Naive B cell (primary cell): ENCODE data around the gene RBM15B. TPM values are rescaled to one million over a fixed set of nuclear protein-coding genes. Genes with fewer than 3 reads are reported as not detected.
"Not testable (repeated sequence)": the region's sequence is repeated elsewhere in the genome, so short reads cannot be mapped to it uniquely, and the experiment has no call there.

Source experiments
- ATAC-seq, 2 donors: fragments of 150-1000 bp; cut with Tn5 transposase; 2 replicates each; pipeline ENCODE4 v1.10.0; 2021; ENCODE audit warnings: low read depth in 2 of 2, mild to moderate bottlenecking in 2 of 2, moderate library complexity in 2 of 2
- DNase-seq: peaks from one replicate; pipeline ENCODE4 v3.0.0; 2022
- H3K27ac Mint-ChIP-seq, 6 donors: one replicate each; pipeline ENCODE4 v1.8.0; 2020 to 2022; ENCODE audit warnings: mild to moderate bottlenecking in 6 of 6, mixed read lengths in 6 of 6, moderate library complexity in 5 of 6, inconsistent platforms in 2 of 6
- H3K27me3 Mint-ChIP-seq, 3 donors: one replicate each; pipeline ENCODE4 v1.8.0; 2021 to 2022; ENCODE audit warnings: mixed read lengths in 3 of 3, mild to moderate bottlenecking in 1 of 3
- H3K36me3 Mint-ChIP-seq, 2 donors: one replicate each; pipeline ENCODE4 v1.8.0; 2020 to 2022; ENCODE audit warnings: mixed read lengths in 2 of 2, inconsistent platforms in 1 of 2, mild to moderate bottlenecking in 1 of 2
- H3K4me1 Mint-ChIP-seq, 3 donors: one replicate each; pipeline ENCODE4 v1.8.0; 2020 to 2022; ENCODE audit warnings: mixed read lengths in 3 of 3, inconsistent platforms in 1 of 3, mild to moderate bottlenecking in 1 of 3, moderate library complexity in 1 of 3
- H3K4me3 Mint-ChIP-seq, 8 donors: one replicate each; pipeline ENCODE4 v1.8.0; 2020 to 2022; ENCODE audit warnings: mild to moderate bottlenecking in 8 of 8, mixed read lengths in 8 of 8, moderate library complexity in 8 of 8, inconsistent platforms in 2 of 8
- H3K9me3 Mint-ChIP-seq, 7 donors: one replicate each; pipeline ENCODE4 v1.8.0; 2020 to 2022; ENCODE audit warnings: mixed read lengths in 7 of 7, mild to moderate bottlenecking in 5 of 7, inconsistent platforms in 2 of 7, moderate library complexity in 1 of 7
- polyA plus RNA-seq, 6 donors: library from polyadenylated mRNA; unstranded; fragments of 300-500 nt; fragmentation: Illumina TruSeq; gene quantifications; one replicate each; pipeline ENCODE4 v1.2.3, GENCODE V29; 2021; ENCODE audit warnings: low read depth in 6 of 6

RBM15B gene
- polyA plus RNA-seq, 6 donors from 2014 or later: 12.5 to 22.5 (median 14.5) TPM

GRCh38 chr3:51368276-51368675, 22.8 kb upstream of the RBM15B start:
- DNase-seq, H3K36me3 Mint-ChIP-seq, H3K4me3 Mint-ChIP-seq, ATAC-seq, H3K9me3 Mint-ChIP-seq, H3K27ac Mint-ChIP-seq, H3K4me1 Mint-ChIP-seq: not testable (repeated sequence)
- H3K27me3 Mint-ChIP-seq: peaks cover 12 to 45% (median 20%) of the 10 kb centered on the region in 3 donors

GRCh38 chr3:51371943-51372557, 19.0 kb upstream of the RBM15B start:
- Mint-ChIP-seq H3K4me3 (no peak overlapping the region), H3K27me3 (peaks cover 22 to 57% (median 44%) of the 10 kb centered on the region in 3 donors), H3K27ac (peak overlapping the region in 1 of 6 donors; percentile 8), H3K36me3 (no peaks in the 10 kb centered on the region), H3K4me1 (no peaks in the 10 kb centered on the region), H3K9me3 (peaks cover 0 to 3% (median 0%) of the 10 kb centered on the region in 7 donors)
- ATAC-seq (peak; percentile 30 to 45), DNase-seq (peak; percentile 28)

GRCh38 chr3:51373658-51374421, 17.2 kb upstream of the RBM15B start:
- Mint-ChIP-seq H3K27ac (no peak overlapping the region), H3K27me3 (peaks cover 31 to 68% (median 42%) of the 10 kb centered on the region in 3 donors), H3K4me1 (peaks cover 0 to 2% (median 0%) of the 10 kb centered on the region in 3 donors), H3K4me3 (no peak overlapping the region), H3K36me3 (no peaks in the 10 kb centered on the region), H3K9me3 (no peaks in the 10 kb centered on the region)
- no peak for ATAC-seq
- no peak for DNase-seq

- Mint-ChIP-seq H3K9me3 (no peaks in the 10 kb centered on the region), H3K27me3 (peaks cover 36 to 68% (median 42%) of the 10 kb centered on the region in 3 donors), H3K27ac (no peak overlapping the region), H3K4me3 (no peak overlapping the region), H3K36me3 (no peaks in the 10 kb centered on the region), H3K4me1 (peaks cover 0 to 8% (median 3%) of the 10 kb centered on the region in 3 donors)
- ATAC-seq (no peak), DNase-seq (no peak)
Measured at GRCh38 chr3:51374456-51374855, 16.6 kb upstream of the RBM15B start.

- peaks cover 0 to 8% (median 3%) of the 10 kb centered on the region in 3 donors for H3K4me1 Mint-ChIP-seq
- H3K36me3 Mint-ChIP-seq: no peaks in the 10 kb centered on the region
- no peak overlapping the region for H3K27ac Mint-ChIP-seq
- no peak for ATAC-seq
- no peaks in the 10 kb centered on the region for H3K9me3 Mint-ChIP-seq
- H3K4me3 Mint-ChIP-seq: no peak overlapping the region
- DNase-seq: no peak
- peaks cover 36 to 63% (median 41%) of the 10 kb centered on the region in 3 donors for H3K27me3 Mint-ChIP-seq
Measured at GRCh38 chr3:51375136-51375535, 15.9 kb upstream of the RBM15B start.

- Mint-ChIP-seq H3K27me3 (peaks cover 36 to 63% (median 41%) of the 10 kb centered on the region in 3 donors), H3K4me3 (no peak overlapping the region), H3K4me1 (peaks cover 0 to 8% (median 3%) of the 10 kb centered on the region in 3 donors), H3K27ac (no peak overlapping the region), H3K36me3 (no peaks in the 10 kb centered on the region), H3K9me3 (no peaks in the 10 kb centered on the region)
- ATAC-seq (no peak), DNase-seq (no peak)
Measured at GRCh38 chr3:51375571-51375970, 15.5 kb upstream of the RBM15B start.

- H3K27me3 Mint-ChIP-seq: peaks cover 24 to 56% (median 41%) of the 10 kb centered on the region in 3 donors
- ATAC-seq (no peak), DNase-seq (no peak)
- H3K4me1 Mint-ChIP-seq: peaks cover 0 to 8% (median 3%) of the 10 kb centered on the region in 3 donors
- H3K36me3 Mint-ChIP-seq: no peaks in the 10 kb centered on the region
- H3K4me3 Mint-ChIP-seq: no peak overlapping the region
- H3K9me3 Mint-ChIP-seq: no peaks in the 10 kb centered on the region
- no peak overlapping the region for H3K27ac Mint-ChIP-seq
Measured at GRCh38 chr3:51378065-51378464, 13.0 kb upstream of the RBM15B start.

GRCh38 chr3:51378726-51379125, 12.4 kb upstream of the RBM15B start:
- Mint-ChIP-seq H3K27me3 (peaks cover 19 to 50% (median 36%) of the 10 kb centered on the region in 3 donors), H3K27ac (no peak overlapping the region), H3K9me3 (no peaks in the 10 kb centered on the region), H3K4me3 (no peak overlapping the region), H3K36me3 (no peaks in the 10 kb centered on the region), H3K4me1 (peaks cover 4 to 9% (median 8%) of the 10 kb centered on the region in 3 donors)
- no peak for DNase-seq
- no peak for ATAC-seq

GRCh38 chr3:51379301-51379700, 11.8 kb upstream of the RBM15B start:
- H3K9me3 Mint-ChIP-seq: no peaks in the 10 kb centered on the region
- no peaks in the 10 kb centered on the region for H3K36me3 Mint-ChIP-seq
- peak overlapping the region in 1 of 6 donors; percentile 28 for H3K27ac Mint-ChIP-seq
- DNase-seq (no peak), ATAC-seq (no peak)
- H3K4me1 Mint-ChIP-seq: peaks cover 9 to 15% (median 13%) of the 10 kb centered on the region in 3 donors
- H3K4me3 Mint-ChIP-seq: no peak overlapping the region
- H3K27me3 Mint-ChIP-seq: peaks cover 16 to 44% (median 30%) of the 10 kb centered on the region in 3 donors

GRCh38 chr3:51379746-51380455, 11.2 kb upstream of the RBM15B start:
- Mint-ChIP-seq H3K27me3 (peaks cover 14 to 38% (median 28%) of the 10 kb centered on the region in 3 donors), H3K9me3 (no peaks in the 10 kb centered on the region), H3K4me3 (no peak overlapping the region), H3K4me1 (peaks cover 14 to 21% (median 15%) of the 10 kb centered on the region in 3 donors), H3K36me3 (no peaks in the 10 kb centered on the region), H3K27ac (peak overlapping the region in 1 of 6 donors; percentile 20)
- no peak for DNase-seq
- no peak for ATAC-seq

- H3K4me3 Mint-ChIP-seq: peak overlapping the region in 2 of 8 donors; percentile 3 to 9
- no peak overlapping the region for H3K27ac Mint-ChIP-seq
- peaks cover 14 to 30% (median 28%) of the 10 kb centered on the region in 3 donors for H3K27me3 Mint-ChIP-seq
- H3K36me3 Mint-ChIP-seq: no peaks in the 10 kb centered on the region
- no peak for ATAC-seq
- no peaks in the 10 kb centered on the region for H3K9me3 Mint-ChIP-seq
- no peak for DNase-seq
- peaks cover 20 to 29% (median 22%) of the 10 kb centered on the region in 3 donors for H3K4me1 Mint-ChIP-seq
Measured at GRCh38 chr3:51380601-51381332, 10.3 kb upstream of the RBM15B start.

- DNase-seq (no peak), ATAC-seq (no peak)
- Mint-ChIP-seq H3K4me1 (peaks cover 25 to 35% (median 27%) of the 10 kb centered on the region in 3 donors), H3K4me3 (peak overlapping the region in 1 of 8 donors; percentile 9), H3K36me3 (no peaks in the 10 kb centered on the region), H3K9me3 (no peaks in the 10 kb centered on the region), H3K27me3 (peaks cover 14 to 27% (median 25%) of the 10 kb centered on the region in 3 donors), H3K27ac (no peak overlapping the region)
Measured at GRCh38 chr3:51381333-51381705, 9.8 kb upstream of the RBM15B start.
